ENCODE results near the gene NAALADL2.

The NAALADL2 gene

DNA sequence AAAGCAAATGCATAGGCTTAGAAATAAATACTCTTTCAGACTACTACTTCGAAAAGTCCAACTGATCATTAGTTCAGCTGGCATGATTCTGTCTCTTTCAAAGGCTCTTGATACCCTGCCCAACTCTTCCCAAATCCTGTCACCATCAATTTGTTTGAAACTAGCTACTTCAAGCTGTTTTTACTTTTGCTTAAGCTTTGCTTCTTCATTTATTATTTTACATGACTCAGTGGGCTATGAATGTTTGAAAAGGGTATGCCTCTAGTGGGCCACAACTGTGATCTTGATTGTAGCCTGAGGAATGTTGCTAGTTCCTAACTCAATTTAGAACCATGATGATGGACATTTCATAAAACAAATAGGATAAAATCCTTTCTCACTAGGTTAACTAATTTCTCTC, 340.8 kb downstream of the NAALADL2 start:
- TF ChIP-seq CTCF (IDR thresholded peaks at IDR 0.05): no peak

GRCh38 chr3:175200391-175201095, 341.4 kb downstream of the NAALADL2 start:
- no peak for TF ChIP-seq CTCF (IDR thresholded peaks at IDR 0.05)

GRCh38 chr3:175207361-175207760, 348.2 kb downstream of the NAALADL2 start:
- TF ChIP-seq CTCF (IDR thresholded peaks at IDR 0.05): no peak

- TF ChIP-seq CTCF (IDR thresholded peaks at IDR 0.05): no peak
Measured at GRCh38 chr3:175208326-175208725, 349.2 kb downstream of the NAALADL2 start.

DNA sequence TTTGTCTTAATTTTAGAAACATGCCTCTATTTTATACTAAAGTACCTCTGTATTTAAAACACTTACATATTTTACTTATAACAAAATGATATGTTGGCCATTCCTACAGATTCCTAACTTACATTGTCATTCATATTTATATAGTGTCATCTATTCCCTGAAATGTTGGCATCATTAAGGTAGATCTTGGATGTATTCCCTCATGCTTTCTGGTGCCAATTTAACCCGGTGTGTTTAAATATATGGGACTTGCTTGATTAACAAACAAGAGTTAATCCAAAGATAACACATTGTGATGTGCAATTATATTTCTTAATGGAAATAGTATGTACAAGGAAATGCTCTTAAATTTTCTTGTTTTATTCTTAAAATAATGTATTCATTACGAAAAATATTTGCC, 352.3 kb downstream of the NAALADL2 start:
- no peak for TF ChIP-seq CTCF (IDR thresholded peaks at IDR 0.05)

GRCh38 chr3:175212896-175213295, 353.8 kb downstream of the NAALADL2 start:
- no peak for TF ChIP-seq CTCF (IDR thresholded peaks at IDR 0.05)

GRCh38 chr3:175214216-175214615, 355.1 kb downstream of the NAALADL2 start:
- no peak for TF ChIP-seq CTCF (IDR thresholded peaks at IDR 0.05)

- TF ChIP-seq CTCF (IDR thresholded peaks at IDR 0.05): no peak
Measured at GRCh38 chr3:175215833-175216232, 356.7 kb downstream of the NAALADL2 start.
